Measurements from ENCODE around the gene CHD9.

The CHD9 gene

GRCh38 chr16:53357955-53358354 is 303.2 kb downstream of the CHD9 start:
- Histone ChIP-seq H3K27me3 (ENCODE audit: control insufficient read depth in 3 of 3, insufficient read depth in 3 of 3, low read depth in 1 of 3, low read length in 3 of 3) (peaks cover 0 to 5% (median 0%) of the 10 kb centered on the region in 3 experiments), H4K91ac (ENCODE audit: low read depth, low read length, poor library complexity) (no peak overlapping the region), H3K36me3 (replicated peaks in 1 of 2; ENCODE audit: control insufficient read depth in 2 of 2, insufficient read depth in 2 of 2, low read length in 2 of 2) (no peaks in the 10 kb centered on the region), H3K18ac (ENCODE audit: low read length) (no peak overlapping the region), H3K14ac (ENCODE audit: low read length) (peak overlapping the region; percentile 47), H3K9ac (ENCODE audit: low read depth, low read length, poor library complexity) (no peak overlapping the region), H2BK15ac (ENCODE audit: low read length) (no peak overlapping the region), H2BK12ac (ENCODE audit: low read length) (no peak overlapping the region), H3K79me1 (ENCODE audit: low read depth, low read length) (no peaks in the 10 kb centered on the region), H3K27ac (replicated peaks; ENCODE audit: low read length) (no peak overlapping the region), H4K8ac (ENCODE audit: low read depth, low read length) (no peak overlapping the region), H2BK5ac (ENCODE audit: low read length) (no peak overlapping the region), H3K23ac (ENCODE audit: low read depth, low read length, poor library complexity) (no peak overlapping the region), H3K4ac (ENCODE audit: low read length) (no peak overlapping the region), H2AK5ac (ENCODE audit: low read depth, low read length) (no peak overlapping the region), H3K4me2 (ENCODE audit: insufficient read depth, low read length, poor library complexity, severe bottlenecking) (no peak overlapping the region), H2BK120ac (ENCODE audit: low read depth, low read length) (no peak overlapping the region), H3K9me3 (replicated peaks in 1 of 2; ENCODE audit: control insufficient read depth in 2 of 2, insufficient read depth in 1 of 2, low read depth in 1 of 2, low read length in 2 of 2) (no peaks in the 10 kb centered on the region), H3K4me1 (ENCODE audit: control insufficient read depth in 2 of 2, insufficient read depth in 1 of 2, low read depth in 1 of 2, low read length in 2 of 2) (peaks cover 0 to 11% of the 10 kb centered on the region in 2 donors), H2AFZ (ENCODE audit: low read length) (no peak overlapping the region), H3K4me3 (ENCODE audit: low read length in 2 of 2) (no peak overlapping the region)
- no peak for DNase-seq (ENCODE audit: low spot score)
- no CpG with 5 or more reads among the region's 4 CpGs for WGBS, 2 donors (ENCODE audit: extremely low coverage in 2 of 2, insufficient read length in 2 of 2, insufficient replicate concordance in 1 of 2)

GRCh38 chr16:53358884-53359283 is 304.1 kb downstream of the CHD9 start:
- H3K18ac ChIP-seq (ENCODE audit: low read length): no peak overlapping the region
- no peak overlapping the region for H2BK120ac ChIP-seq (ENCODE audit: low read depth, low read length)
- no peaks in the 10 kb centered on the region for H3K36me3 ChIP-seq (replicated peaks in 1 of 2; ENCODE audit: control insufficient read depth in 2 of 2, insufficient read depth in 2 of 2, low read length in 2 of 2)
- no peak overlapping the region for H3K27ac ChIP-seq (replicated peaks; ENCODE audit: low read length)
- no peak overlapping the region for H3K23ac ChIP-seq (ENCODE audit: low read depth, low read length, poor library complexity)
- H2BK15ac ChIP-seq (ENCODE audit: low read length): no peak overlapping the region
- H3K9me3 ChIP-seq (replicated peaks in 1 of 2; ENCODE audit: control insufficient read depth in 2 of 2, insufficient read depth in 1 of 2, low read depth in 1 of 2, low read length in 2 of 2): no peaks in the 10 kb centered on the region
- no peak overlapping the region for H2AFZ ChIP-seq (ENCODE audit: low read length)
- no peak overlapping the region for H3K4ac ChIP-seq (ENCODE audit: low read length)
- no peak overlapping the region for H2AK5ac ChIP-seq (ENCODE audit: low read depth, low read length)
- no peak overlapping the region for H3K14ac ChIP-seq (ENCODE audit: low read length)
- WGBS, 2 donors (ENCODE audit: extremely low coverage in 2 of 2, insufficient read length in 2 of 2, insufficient replicate concordance in 1 of 2): no CpG with 5 or more reads among the region's 9 CpGs
- DNase-seq (ENCODE audit: low spot score): no peak
- no peak overlapping the region for H4K91ac ChIP-seq (ENCODE audit: low read depth, low read length, poor library complexity)
- no peak overlapping the region for H3K4me3 ChIP-seq (ENCODE audit: low read length in 2 of 2)
- no peak overlapping the region for H3K9ac ChIP-seq (ENCODE audit: low read depth, low read length, poor library complexity)
- no peak overlapping the region for H2BK5ac ChIP-seq (ENCODE audit: low read length)
- H3K4me2 ChIP-seq (ENCODE audit: insufficient read depth, low read length, poor library complexity, severe bottlenecking): no peak overlapping the region
- no peaks in the 10 kb centered on the region for H3K79me1 ChIP-seq (ENCODE audit: low read depth, low read length)
- peaks cover 0 to 12% of the 10 kb centered on the region in 2 donors for H3K4me1 ChIP-seq (ENCODE audit: control insufficient read depth in 2 of 2, insufficient read depth in 1 of 2, low read depth in 1 of 2, low read length in 2 of 2)
- peaks cover 0 to 5% (median 0%) of the 10 kb centered on the region in 3 experiments for H3K27me3 ChIP-seq (ENCODE audit: control insufficient read depth in 3 of 3, insufficient read depth in 3 of 3, low read depth in 1 of 3, low read length in 3 of 3)
- H4K8ac ChIP-seq (ENCODE audit: low read depth, low read length): no peak overlapping the region
- H2BK12ac ChIP-seq (ENCODE audit: low read length): no peak overlapping the region

- no peak overlapping the region for H2BK15ac ChIP-seq (ENCODE audit: low read length)
- H3K9ac ChIP-seq (ENCODE audit: low read depth, low read length, poor library complexity): no peak overlapping the region
- H3K4me1 ChIP-seq (ENCODE audit: control insufficient read depth in 2 of 2, insufficient read depth in 1 of 2, low read depth in 1 of 2, low read length in 2 of 2): no peaks in the 10 kb centered on the region
- no peak overlapping the region for H4K91ac ChIP-seq (ENCODE audit: low read depth, low read length, poor library complexity)
- H3K14ac ChIP-seq (ENCODE audit: low read length): no peak overlapping the region
- H3K36me3 ChIP-seq (replicated peaks in 1 of 2; ENCODE audit: control insufficient read depth in 2 of 2, insufficient read depth in 2 of 2, low read length in 2 of 2): no peaks in the 10 kb centered on the region
- no peak overlapping the region for H3K4ac ChIP-seq (ENCODE audit: low read length)
- H3K4me3 ChIP-seq (ENCODE audit: low read length in 2 of 2): no peak overlapping the region
- no CpG with 5 or more reads among the region's 1 CpG for WGBS, 2 donors (ENCODE audit: extremely low coverage in 2 of 2, insufficient read length in 2 of 2, insufficient replicate concordance in 1 of 2)
- H4K8ac ChIP-seq (ENCODE audit: low read depth, low read length): no peak overlapping the region
- no peak overlapping the region for H2AK5ac ChIP-seq (ENCODE audit: low read depth, low read length)
- peaks cover 0 to 11% (median 2%) of the 10 kb centered on the region in 3 experiments for H3K27me3 ChIP-seq (ENCODE audit: control insufficient read depth in 3 of 3, insufficient read depth in 3 of 3, low read depth in 1 of 3, low read length in 3 of 3)
- no peak for DNase-seq (ENCODE audit: low spot score)
- H2AFZ ChIP-seq (ENCODE audit: low read length): no peak overlapping the region
- H3K18ac ChIP-seq (ENCODE audit: low read length): no peak overlapping the region
- peaks cover 2% of the 10 kb centered on the region for H3K79me1 ChIP-seq (ENCODE audit: low read depth, low read length)
- no peak overlapping the region for H3K27ac ChIP-seq (replicated peaks; ENCODE audit: low read length)
- H3K9me3 ChIP-seq (replicated peaks in 1 of 2; ENCODE audit: control insufficient read depth in 2 of 2, insufficient read depth in 1 of 2, low read depth in 1 of 2, low read length in 2 of 2): no peaks in the 10 kb centered on the region
- no peak overlapping the region for H3K4me2 ChIP-seq (ENCODE audit: insufficient read depth, low read length, poor library complexity, severe bottlenecking)
- H2BK120ac ChIP-seq (ENCODE audit: low read depth, low read length): no peak overlapping the region
- H3K23ac ChIP-seq (ENCODE audit: low read depth, low read length, poor library complexity): no peak overlapping the region
- H2BK5ac ChIP-seq (ENCODE audit: low read length): no peak overlapping the region
- no peak overlapping the region for H2BK12ac ChIP-seq (ENCODE audit: low read length)
Observed at GRCh38 chr16:53369921-53370320, 315.1 kb downstream of the CHD9 start.

GRCh38 chr16:53370827-53371226 is 316.0 kb downstream of the CHD9 start:
- Histone ChIP-seq H3K14ac (ENCODE audit: low read length) (no peak overlapping the region), H2AFZ (ENCODE audit: low read length) (no peak overlapping the region), H3K9me3 (replicated peaks in 1 of 2; ENCODE audit: control insufficient read depth in 2 of 2, insufficient read depth in 1 of 2, low read depth in 1 of 2, low read length in 2 of 2) (no peaks in the 10 kb centered on the region), H2AK5ac (ENCODE audit: low read depth, low read length) (no peak overlapping the region), H3K27ac (replicated peaks; ENCODE audit: low read length) (no peak overlapping the region), H3K27me3 (ENCODE audit: control insufficient read depth in 3 of 3, insufficient read depth in 3 of 3, low read depth in 1 of 3, low read length in 3 of 3) (peaks cover 0 to 11% (median 2%) of the 10 kb centered on the region in 3 experiments), H3K79me1 (ENCODE audit: low read depth, low read length) (peaks cover 2% of the 10 kb centered on the region), H2BK120ac (ENCODE audit: low read depth, low read length) (no peak overlapping the region), H3K4me3 (ENCODE audit: low read length in 2 of 2) (no peak overlapping the region), H2BK5ac (ENCODE audit: low read length) (no peak overlapping the region), H3K9ac (ENCODE audit: low read depth, low read length, poor library complexity) (no peak overlapping the region), H4K91ac (ENCODE audit: low read depth, low read length, poor library complexity) (no peak overlapping the region), H3K18ac (ENCODE audit: low read length) (no peak overlapping the region), H3K4me2 (ENCODE audit: insufficient read depth, low read length, poor library complexity, severe bottlenecking) (no peak overlapping the region), H3K4me1 (ENCODE audit: control insufficient read depth in 2 of 2, insufficient read depth in 1 of 2, low read depth in 1 of 2, low read length in 2 of 2) (no peaks in the 10 kb centered on the region), H3K4ac (ENCODE audit: low read length) (no peak overlapping the region), H3K23ac (ENCODE audit: low read depth, low read length, poor library complexity) (no peak overlapping the region), H3K36me3 (replicated peaks in 1 of 2; ENCODE audit: control insufficient read depth in 2 of 2, insufficient read depth in 2 of 2, low read length in 2 of 2) (no peaks in the 10 kb centered on the region), H4K8ac (ENCODE audit: low read depth, low read length) (no peak overlapping the region), H2BK12ac (ENCODE audit: low read length) (no peak overlapping the region), H2BK15ac (ENCODE audit: low read length) (no peak overlapping the region)
- no peak for DNase-seq (ENCODE audit: low spot score)

Measured in neuronal stem cell (in vitro differentiated cells).